NCI-H524 (cell line): Measurements from ENCODE around the gene SLC25A51.

Experiments used
- DNase-seq, 2 experiments: peaks; one replicate each; lab custom pipeline; 2025; lab: John Stamatoyannopoulos, UW

Gene SLC25A51

GRCh38 chr9:37937366-37937765 is 33.4 kb upstream of the SLC25A51 start:
- no peak for DNase-seq

- no peak for DNase-seq
Measured at GRCh38 chr9:37936965-37937364, 33.0 kb upstream of the SLC25A51 start.

DNA sequence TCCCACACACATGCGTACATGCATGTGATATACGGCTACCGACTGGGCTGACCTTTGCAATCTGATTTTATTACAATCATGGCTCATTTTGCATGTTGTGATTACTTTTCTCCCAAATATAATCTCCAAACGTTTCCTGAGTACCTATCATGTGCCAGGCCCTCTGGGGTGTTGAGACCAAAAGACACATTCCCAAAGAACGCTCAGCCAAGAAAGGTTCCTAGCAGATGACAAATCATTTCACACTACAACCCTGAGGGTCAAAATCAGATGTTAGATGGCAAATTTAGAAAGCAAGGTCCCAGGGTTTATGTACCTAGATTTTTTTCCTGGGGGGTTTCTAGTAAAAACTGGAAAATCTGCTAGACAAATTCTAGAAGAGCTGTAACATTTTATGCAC is 32.4 kb upstream of the SLC25A51 start:
- DNase-seq = no peak

DNA sequence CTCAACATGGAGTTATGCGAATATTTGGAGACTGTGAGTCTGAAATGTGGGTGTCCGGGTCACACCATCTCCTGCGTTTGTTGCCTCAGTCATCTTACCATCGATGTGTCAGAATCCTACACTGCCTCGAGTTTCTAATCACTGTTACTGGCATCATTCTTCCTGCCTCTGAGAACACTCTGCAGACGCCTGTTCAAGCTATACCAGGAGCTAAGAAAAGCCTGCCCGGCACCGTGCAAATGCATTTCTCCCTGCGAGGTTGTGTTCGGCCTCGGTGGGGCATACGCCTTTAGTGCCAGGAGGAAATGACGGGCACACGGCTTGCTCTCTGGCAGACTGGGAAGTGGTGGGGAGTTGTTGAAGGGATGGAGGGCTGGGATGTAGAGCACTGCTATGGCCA is 31.2 kb upstream of the SLC25A51 start:
- DNase-seq = no peak

DNA sequence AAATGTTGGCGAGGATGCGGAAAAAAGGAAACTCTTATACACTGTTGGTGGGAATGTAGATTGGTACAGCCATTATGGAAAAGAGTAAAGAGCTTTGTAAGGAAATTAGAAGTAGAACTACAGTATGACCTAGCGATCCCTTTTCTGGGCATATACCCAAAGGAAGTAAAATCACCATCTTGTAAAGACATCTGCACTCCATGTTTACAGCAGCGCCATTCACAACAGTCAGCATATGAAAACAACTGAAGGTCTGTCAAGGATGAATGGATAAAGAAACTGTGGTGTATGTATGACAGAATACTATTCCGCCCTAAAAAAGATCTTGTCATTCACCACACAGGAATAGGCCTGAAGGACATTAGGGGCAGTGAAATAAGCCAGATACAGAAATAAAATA is 27.7 kb upstream of the SLC25A51 start:
- no peak for DNase-seq

GRCh38 chr9:37929441-37929895 is 25.5 kb upstream of the SLC25A51 start:
- no peak for DNase-seq

- no peak for DNase-seq
Measured at GRCh38 chr9:37928552-37929430, 24.9 kb upstream of the SLC25A51 start.

GRCh38 chr9:37927601-37928551 is 23.9 kb upstream of the SLC25A51 start:
- DNase-seq = no peak

DNA sequence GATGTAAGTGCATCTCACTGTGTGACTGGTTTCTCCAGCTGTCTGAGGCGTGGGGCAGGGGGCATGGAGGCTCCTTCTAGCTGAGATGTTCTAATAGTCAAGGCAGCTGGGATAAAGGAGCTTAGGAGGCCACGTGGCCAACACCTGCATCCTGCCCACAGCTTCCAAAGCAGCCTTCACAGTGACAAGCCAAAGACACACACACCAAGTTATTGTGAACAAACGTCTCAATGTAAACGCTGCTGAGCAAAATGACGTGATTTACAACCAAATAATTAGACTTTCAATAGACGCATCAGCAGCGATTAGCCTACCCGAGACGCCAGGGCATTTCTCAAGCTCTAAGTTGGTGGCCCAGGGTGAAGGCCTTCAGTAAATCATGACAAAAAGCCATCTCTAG is 23.2 kb upstream of the SLC25A51 start:
- no peak for DNase-seq

- DNase-seq = no peak
Measured at GRCh38 chr9:37926737-37927118, 22.8 kb upstream of the SLC25A51 start.

GRCh38 chr9:37925786-37926736 is 22.1 kb upstream of the SLC25A51 start:
- DNase-seq = no peak

DNA sequence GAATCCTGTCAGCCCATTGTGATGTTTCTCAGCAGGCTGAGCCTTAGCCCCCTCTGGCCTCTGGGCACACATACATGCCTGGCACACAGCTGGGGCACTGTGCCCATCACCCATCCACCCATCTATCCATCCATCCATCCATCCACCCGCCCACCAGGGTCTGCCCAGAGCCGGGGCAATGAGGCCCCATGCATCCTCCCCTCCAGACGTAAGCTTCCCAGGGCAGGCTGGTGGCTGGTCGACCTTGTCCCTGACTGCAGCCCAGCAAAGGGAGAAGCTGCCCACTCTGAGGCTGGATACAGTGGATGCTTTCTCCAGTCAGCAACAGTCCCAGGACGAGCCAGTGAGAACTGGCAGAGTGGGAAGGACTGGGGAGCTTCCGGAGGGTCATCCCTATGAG is 21.1 kb upstream of the SLC25A51 start:
- DNase-seq = no peak

- no peak for DNase-seq
Measured at GRCh38 chr9:37924538-37924937, 20.6 kb upstream of the SLC25A51 start.

- no peak for DNase-seq
Measured at GRCh38 chr9:37923796-37924427, 20.0 kb upstream of the SLC25A51 start.

DNA sequence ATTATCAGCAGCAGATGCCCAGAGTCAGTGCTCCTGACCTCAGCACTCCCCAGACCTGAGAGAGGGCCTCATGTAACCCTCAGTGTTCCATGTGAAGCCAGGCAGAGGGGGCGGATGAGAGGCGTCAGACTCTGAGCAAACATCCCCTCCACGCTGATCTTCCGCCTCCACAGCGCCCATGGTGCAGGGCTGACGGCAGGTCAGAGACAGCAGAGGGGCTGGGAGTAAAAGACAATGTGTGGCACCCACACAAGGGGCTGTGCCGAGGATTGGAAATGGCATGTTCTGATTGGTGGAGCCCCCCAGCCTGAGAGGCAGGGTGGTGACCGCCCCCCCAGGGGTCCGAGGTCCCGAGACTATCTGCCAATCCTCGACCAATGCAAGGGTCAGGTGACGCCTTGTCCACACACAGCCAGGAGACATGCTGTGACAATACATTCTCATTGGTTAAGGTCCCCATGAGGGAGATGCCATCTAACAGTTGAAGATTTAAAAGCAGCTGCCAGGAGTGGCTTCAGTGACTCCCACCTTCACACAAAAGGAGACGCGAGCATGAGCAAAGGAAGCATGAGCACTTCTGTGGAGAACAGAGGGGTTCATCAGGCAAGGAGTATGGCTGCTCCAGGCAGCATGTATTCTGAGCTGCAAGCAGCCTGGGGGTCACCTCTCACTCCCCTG is 19.3 kb upstream of the SLC25A51 start:
- no peak for DNase-seq

GRCh38 chr9:37922363-37923117 is 18.6 kb upstream of the SLC25A51 start:
- DNase-seq = no peak

DNA sequence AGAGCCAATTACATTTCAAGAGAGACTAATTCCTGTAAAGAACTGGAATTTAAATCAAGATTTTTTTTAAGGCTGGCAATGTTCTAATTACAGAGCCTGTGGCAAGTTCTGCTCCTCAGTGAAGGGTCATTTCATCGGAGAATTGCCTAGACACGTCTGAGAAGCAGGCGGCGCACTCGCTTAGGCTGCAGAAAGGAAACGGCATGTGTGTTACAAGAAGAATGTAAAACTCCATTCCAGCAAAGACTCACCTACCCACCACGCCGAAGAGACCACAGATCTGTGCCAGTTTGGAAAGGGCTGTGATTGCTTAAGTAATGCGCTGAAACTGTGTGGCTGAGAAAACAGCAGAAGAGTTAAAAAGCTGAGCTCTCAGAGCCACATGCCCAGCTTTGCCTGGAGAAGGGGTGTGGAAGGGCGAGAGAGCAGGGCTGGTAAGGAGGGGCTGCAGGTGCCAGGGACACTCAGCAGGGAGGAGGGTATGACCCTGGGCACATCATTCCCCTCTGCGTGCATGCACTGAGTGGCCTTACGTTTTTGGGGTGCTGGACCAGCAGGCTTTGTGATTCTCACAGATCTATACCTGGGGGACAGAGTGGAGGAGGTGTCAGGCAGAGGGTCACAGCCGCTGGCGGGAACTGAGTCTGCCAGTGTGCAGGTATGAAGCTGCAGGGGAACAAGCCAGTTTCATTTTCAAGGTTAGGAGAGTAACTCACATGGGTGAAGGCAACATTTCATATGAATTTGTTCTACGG is 17.8 kb upstream of the SLC25A51 start:
- DNase-seq = no peak

DNA sequence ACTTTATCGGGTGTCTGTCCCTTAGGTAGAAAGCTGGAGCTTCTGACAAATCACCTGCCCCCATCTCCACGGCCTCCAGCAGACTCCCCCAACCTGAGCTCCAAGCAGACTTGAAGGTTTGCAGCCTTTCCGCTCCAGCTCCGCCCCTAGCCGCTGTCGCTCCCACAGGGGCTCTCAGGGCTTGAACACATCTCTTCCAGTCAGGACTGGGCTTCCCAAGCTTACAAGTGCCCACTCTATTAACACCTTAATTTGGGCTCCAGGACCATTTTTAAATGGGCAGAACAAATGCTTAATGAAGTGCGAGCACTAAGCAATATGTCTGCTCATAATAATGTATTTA is 17.2 kb upstream of the SLC25A51 start:
- DNase-seq = no peak

DNA sequence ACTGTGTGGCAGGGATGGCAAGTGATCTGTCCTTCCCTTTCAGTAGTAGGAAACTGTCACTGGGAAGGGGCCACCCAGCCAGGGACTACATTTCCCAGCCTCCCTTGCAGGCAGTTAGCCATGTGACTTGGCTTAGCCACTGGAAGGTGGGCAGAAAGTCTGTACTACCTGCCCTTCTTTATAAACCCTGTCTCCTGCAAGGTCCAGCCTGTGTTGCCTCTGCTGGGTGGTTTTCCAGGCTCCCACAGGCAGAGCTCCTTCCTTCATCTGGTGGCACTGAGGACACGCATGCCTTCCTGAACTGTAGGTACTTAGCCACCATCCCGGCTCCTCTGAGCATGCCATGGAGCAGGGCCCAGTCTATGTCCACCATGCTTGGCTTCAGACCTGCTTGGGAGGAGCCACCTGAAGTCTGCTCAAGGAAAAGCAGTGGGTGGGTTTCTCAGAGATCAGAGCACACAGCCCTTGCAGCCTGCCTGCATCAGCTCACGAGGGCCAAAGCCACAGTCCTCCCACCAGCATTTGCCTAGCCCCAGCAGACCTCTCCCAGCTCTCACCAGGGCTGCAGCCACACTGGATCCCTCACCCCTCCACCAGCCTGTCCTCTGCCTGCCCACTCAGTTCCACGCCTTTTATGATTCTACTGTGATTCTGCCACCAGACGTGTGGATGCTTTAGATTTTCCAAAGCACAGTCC is 16.7 kb upstream of the SLC25A51 start:
- DNase-seq = peak in 1 of 2 experiments; percentile 12
